HG03460 (cell line): Measurements from ENCODE around the gene RPS6KA2.

Source experiments
- ATAC-seq: cut with Tn5 transposase; IDR thresholded peaks from one replicate; pipeline ENCODE4 v1.9.1; 2021; ENCODE audit not compliant: unreplicated experiment

Gene RPS6KA2

GRCh38 chr6:166627033-166627874 is at the start of gene RPS6KA2:
TSS of gene RPS6KA2 (minus strand) at chr6:166627251. CDS start at chr6:166627019, 232 bp downstream.
- peak; percentile 86 for ATAC-seq

- ATAC-seq, result no peak
These were observed 49.3 kb upstream of the RPS6KA2 start for GRCh38 chr6:166676270-166676860.

GRCh38 chr6:166675736-166676135 is 48.7 kb upstream of the RPS6KA2 start:
- ATAC-seq, result no peak

- ATAC-seq, result no peak
These were observed 46.3 kb upstream of the RPS6KA2 start for GRCh38 chr6:166673309-166673708.

GRCh38 chr6:166672624-166673206 is 45.7 kb upstream of the RPS6KA2 start:
- ATAC-seq, result no peak

GRCh38 chr6:166672146-166672545 is 45.1 kb upstream of the RPS6KA2 start:
- ATAC-seq, result no peak

- no peak for ATAC-seq
These were observed 44.5 kb upstream of the RPS6KA2 start for GRCh38 chr6:166671434-166672081.

- no peak for ATAC-seq
These were observed 43.8 kb upstream of the RPS6KA2 start for GRCh38 chr6:166670894-166671293.

GRCh38 chr6:166670013-166670412 is 43.0 kb upstream of the RPS6KA2 start:
- ATAC-seq, result no peak

GRCh38 chr6:166667796-166668610 is 41.0 kb upstream of the RPS6KA2 start:
- no peak for ATAC-seq

GRCh38 chr6:166664135-166664534 is 37.1 kb upstream of the RPS6KA2 start:
- no peak for ATAC-seq

GRCh38 chr6:166663568-166663967 is 36.5 kb upstream of the RPS6KA2 start:
- ATAC-seq, result no peak

- no peak for ATAC-seq
These were observed 35.6 kb upstream of the RPS6KA2 start for GRCh38 chr6:166662690-166663089.

- ATAC-seq, result no peak
These were observed 34.5 kb upstream of the RPS6KA2 start for GRCh38 chr6:166661327-166662085.

GRCh38 chr6:166660157-166660688 is 33.2 kb upstream of the RPS6KA2 start:
- no peak for ATAC-seq

GRCh38 chr6:166659581-166659980 is 32.5 kb upstream of the RPS6KA2 start:
- no peak for ATAC-seq

GRCh38 chr6:166658792-166659150 is 31.7 kb upstream of the RPS6KA2 start:
- ATAC-seq, result no peak

GRCh38 chr6:166658115-166658791 is 31.2 kb upstream of the RPS6KA2 start:
- no peak for ATAC-seq

GRCh38 chr6:166657531-166657930 is 30.5 kb upstream of the RPS6KA2 start:
- no peak for ATAC-seq
